HG02981 (cell line): ENCODE measurements around the gene RHCG.
"Not testable (repeated sequence)": the region's sequence is repeated elsewhere in the genome, so short reads cannot be mapped to it uniquely, and the experiment has no call there.

Experiments
- ATAC-seq: cut with Tn5 transposase; IDR thresholded peaks from one replicate; pipeline ENCODE4 v1.9.1; 2021; ENCODE audit warnings: mild to moderate bottlenecking, moderate library complexity; ENCODE audit not compliant: unreplicated experiment

RHCG gene

GRCh38 chr15:89479173-89479572 is 17.2 kb downstream of the RHCG start:
- ATAC-seq = no peak

- ATAC-seq = no peak
Measured at GRCh38 chr15:89477411-89478242, 18.8 kb downstream of the RHCG start.

- ATAC-seq = no peak
Measured at GRCh38 chr15:89475661-89476060, 20.7 kb downstream of the RHCG start.

- no peak for ATAC-seq
Measured at GRCh38 chr15:89472785-89473256, 23.6 kb downstream of the RHCG start.

GRCh38 chr15:89469426-89470096 is 26.8 kb downstream of the RHCG start:
- ATAC-seq = no peak

- ATAC-seq = not testable (repeated sequence)
Measured at GRCh38 chr15:89468813-89469212, 27.6 kb downstream of the RHCG start.

- ATAC-seq = no peak
Measured at GRCh38 chr15:89463113-89463512, 33.3 kb downstream of the RHCG start.

- ATAC-seq = no peak
Measured at GRCh38 chr15:89462198-89462912, 34.0 kb downstream of the RHCG start.

GRCh38 chr15:89461386-89461785 is 35.0 kb downstream of the RHCG start:
- ATAC-seq = no peak

- no peak for ATAC-seq
Measured at GRCh38 chr15:89460048-89460447, 36.3 kb downstream of the RHCG start.

GRCh38 chr15:89459271-89460038 is 36.9 kb downstream of the RHCG start:
- no peak for ATAC-seq

- ATAC-seq = no peak
Measured at GRCh38 chr15:89458440-89458839, 37.9 kb downstream of the RHCG start.

GRCh38 chr15:89457086-89457485 is 39.3 kb downstream of the RHCG start:
- ATAC-seq = no peak

- ATAC-seq = no peak
Measured at GRCh38 chr15:89455535-89455934, 40.8 kb downstream of the RHCG start.

GRCh38 chr15:89452330-89452836 is 44.0 kb downstream of the RHCG start:
- ATAC-seq = no peak

GRCh38 chr15:89451846-89452245 is 44.5 kb downstream of the RHCG start:
- ATAC-seq = no peak

- ATAC-seq = no peak
Measured at GRCh38 chr15:89450076-89451006, 46.0 kb downstream of the RHCG start.

GRCh38 chr15:89448825-89449224 is 47.6 kb downstream of the RHCG start:
- ATAC-seq = no peak

- ATAC-seq = no peak
Measured at GRCh38 chr15:89447676-89448075, 48.7 kb downstream of the RHCG start.
